SU-DHL-6 (cell line): ENCODE results near the gene FANCM.

ENCODE experiments used
- H2AFZ ChIP-seq: fragments of 200-600 bp; sonication (generic); 2 replicates; pipeline ENCODE4 v1.6.1; 2014; ENCODE audit warnings: low read depth, mild to moderate bottlenecking, moderate library complexity, mixed read lengths, antibody characterized with exemption, low read length; ENCODE audit not compliant: severe bottlenecking
- H3F3A ChIP-seq: fragments of 200-600 bp; shearing (Covaris generic); 2 replicates; pipeline ENCODE4 v1.6.0; 2016; ENCODE audit warnings: antibody characterized with exemption, mild to moderate bottlenecking; ENCODE audit not compliant: insufficient read depth
- H3K27ac ChIP-seq: fragments of 200-600 bp; sonication (generic); 2 replicates; pipeline ENCODE4 v1.5.1; 2016; ENCODE audit warnings: low read depth, mild to moderate bottlenecking, low read length, moderate library complexity, mixed read lengths
- H3K27me3 ChIP-seq: fragments of 200-600 bp; sonication (generic), shearing (Covaris generic); 2 replicates; pipeline ENCODE4 v1.6.0; 2014; ENCODE audit warnings: mild to moderate bottlenecking, low read length
- H3K36me3 ChIP-seq: fragments of 200-600 bp; sonication (generic); 2 replicates; pipeline ENCODE4 v1.6.1; 2014; ENCODE audit warnings: mild to moderate bottlenecking, low read length, mixed read lengths
- H3K4me2 ChIP-seq: fragments of 300-600, 200-600 bp; shearing (Covaris generic), sonication (generic); 2 replicates; pipeline ENCODE4 v1.6.0; 2014; ENCODE audit warnings: low read length, low read depth, mild to moderate bottlenecking; ENCODE audit not compliant: poor library complexity, severe bottlenecking
- H3K4me3 ChIP-seq: fragments of 200-600 bp; sonication (generic); 2 replicates; pipeline ENCODE4 v1.5.1; 2014; ENCODE audit warnings: antibody characterized with exemption, low read length, mild to moderate bottlenecking, mixed read lengths; ENCODE audit not compliant: insufficient read depth, poor library complexity, severe bottlenecking
- H3K79me2 ChIP-seq: fragments of 200-600 bp; sonication (generic); 2 replicates; pipeline ENCODE4 v1.6.1; 2014; ENCODE audit warnings: mild to moderate bottlenecking, low read length, moderate library complexity; ENCODE audit not compliant: insufficient read depth
- H3K9ac ChIP-seq: fragments of 200-600 bp; sonication (generic); 2 replicates; pipeline ENCODE4 v1.7.0; 2014; ENCODE audit warnings: mild to moderate bottlenecking, low read length
- H3K9me2 ChIP-seq: fragments of 200-600 bp; sonication (generic); replicated peaks from 2 replicates; pipeline ENCODE4 v1.6.1; 2014; ENCODE audit warnings: low read length; ENCODE audit not compliant: insufficient read depth
- H3K9me3 ChIP-seq: fragments of 200-600 bp; sonication (generic); 2 replicates; pipeline ENCODE4 v1.6.1; 2014; ENCODE audit warnings: low read length, mixed read lengths; ENCODE audit not compliant: insufficient read depth
- H4K20me1 ChIP-seq: fragments of 200-600 bp; sonication (generic); 2 replicates; pipeline ENCODE4 v1.6.1; 2014; ENCODE audit warnings: low read depth, mild to moderate bottlenecking, antibody characterized with exemption, low read length, moderate library complexity, mixed read lengths
- EZH2phosphoT487 ChIP-seq: fragments of 200-600 bp; sonication (generic), shearing (Covaris generic); conservative IDR thresholded peaks from 2 replicates; pipeline ENCODE4 v1.6.1; 2018; ENCODE audit warnings: mild to moderate bottlenecking, antibody characterized with exemption, low read length, moderate library complexity, mixed read lengths
- TF ChIP-seq, protein P1 (sequence below): fragments of 200-600 bp; sonication (generic); IDR thresholded peaks from one replicate; pipeline ENCODE4 v1.5.1; 2017; ENCODE audit warnings: antibody characterized with exemption, mild to moderate bottlenecking, low read length, moderate library complexity; ENCODE audit not compliant: insufficient read depth, poor library complexity, severe bottlenecking

FANCM gene

DNA sequence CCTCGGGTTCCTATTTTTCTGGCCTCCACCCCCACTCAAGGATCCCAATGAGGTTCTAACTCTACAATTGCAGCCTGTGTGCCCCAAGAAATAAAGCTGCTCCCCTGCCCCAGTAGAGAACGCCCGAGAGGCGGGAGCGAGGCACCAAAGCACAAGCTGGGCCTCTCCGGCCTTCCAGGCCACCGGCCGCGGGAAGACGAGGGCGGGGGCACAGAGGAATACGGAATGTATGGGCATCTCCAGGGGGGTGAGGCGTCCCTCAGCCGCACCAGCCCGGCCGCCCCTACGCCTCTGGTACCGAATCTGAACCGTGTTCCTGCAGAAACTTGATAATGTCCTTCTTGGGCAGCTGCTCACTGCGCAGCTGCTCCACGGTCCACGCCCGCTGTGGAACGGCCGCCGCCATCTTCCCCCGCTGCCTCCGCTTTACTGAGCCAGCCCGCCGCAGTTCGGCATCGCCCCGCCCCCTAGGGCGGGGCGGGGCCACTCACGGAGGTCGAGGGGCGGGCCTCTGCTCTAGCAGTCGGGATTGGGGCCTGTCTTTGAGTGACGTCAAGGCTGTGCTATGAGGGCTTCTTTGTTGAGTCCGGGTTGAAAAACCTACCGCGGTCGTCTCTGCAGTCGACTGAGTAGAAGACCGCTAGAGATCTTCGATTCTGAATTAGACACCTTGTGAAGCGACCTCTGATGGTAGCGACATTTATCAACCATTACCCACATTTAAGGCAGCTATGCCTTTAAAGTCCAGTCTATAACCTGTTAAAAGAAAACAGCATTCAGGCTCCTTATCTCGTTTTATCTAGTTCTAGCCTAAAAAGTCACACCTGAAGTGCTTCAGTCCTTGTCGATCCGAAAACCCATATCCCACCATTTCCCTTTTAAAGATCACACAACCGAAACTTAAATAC, 1.4 kb upstream of the FANCM start, which contains the start of gene FKBP3:
FKBP3 (minus strand) TSS at position 431 of the 908 bp plus-strand sequence; CDS start at position 406, 25 bp downstream.
- Histone ChIP-seq H3K27me3 (no peaks in the 10 kb centered on the region), H3F3A (peaks cover 18% of the 10 kb centered on the region), H3K36me3 (peaks cover 6% of the 10 kb centered on the region; the same call in 1 of the 2 replicates), H3K4me3 (peak within 1 kb of the TSS; percentile 77), H3K9me3 (no peaks in the 10 kb centered on the region), H3K27ac (peak within 1 kb of the TSS; percentile 82), H3K4me2 (peak within 1 kb of the TSS; percentile 99), H4K20me1 (0 out of 2 replicates have a peak, but pooled peaks cover 4% of the 10 kb centered on the region), H3K79me2 (peaks cover 59% of the 10 kb centered on the region), H3K9ac (peak within 1 kb of the TSS; percentile 71), H2AFZ (peak within 1 kb of the TSS; percentile 93), H3K9me2 (no peaks in the 10 kb centered on the region)
- TF ChIP-seq, protein P1, sequence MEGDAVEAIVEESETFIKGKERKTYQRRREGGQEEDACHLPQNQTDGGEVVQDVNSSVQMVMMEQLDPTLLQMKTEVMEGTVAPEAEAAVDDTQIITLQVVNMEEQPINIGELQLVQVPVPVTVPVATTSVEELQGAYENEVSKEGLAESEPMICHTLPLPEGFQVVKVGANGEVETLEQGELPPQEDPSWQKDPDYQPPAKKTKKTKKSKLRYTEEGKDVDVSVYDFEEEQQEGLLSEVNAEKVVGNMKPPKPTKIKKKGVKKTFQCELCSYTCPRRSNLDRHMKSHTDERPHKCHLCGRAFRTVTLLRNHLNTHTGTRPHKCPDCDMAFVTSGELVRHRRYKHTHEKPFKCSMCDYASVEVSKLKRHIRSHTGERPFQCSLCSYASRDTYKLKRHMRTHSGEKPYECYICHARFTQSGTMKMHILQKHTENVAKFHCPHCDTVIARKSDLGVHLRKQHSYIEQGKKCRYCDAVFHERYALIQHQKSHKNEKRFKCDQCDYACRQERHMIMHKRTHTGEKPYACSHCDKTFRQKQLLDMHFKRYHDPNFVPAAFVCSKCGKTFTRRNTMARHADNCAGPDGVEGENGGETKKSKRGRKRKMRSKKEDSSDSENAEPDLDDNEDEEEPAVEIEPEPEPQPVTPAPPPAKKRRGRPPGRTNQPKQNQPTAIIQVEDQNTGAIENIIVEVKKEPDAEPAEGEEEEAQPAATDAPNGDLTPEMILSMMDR, result peak; percentile 25
- no peak for TF ChIP-seq EZH2phosphoT487

DNA sequence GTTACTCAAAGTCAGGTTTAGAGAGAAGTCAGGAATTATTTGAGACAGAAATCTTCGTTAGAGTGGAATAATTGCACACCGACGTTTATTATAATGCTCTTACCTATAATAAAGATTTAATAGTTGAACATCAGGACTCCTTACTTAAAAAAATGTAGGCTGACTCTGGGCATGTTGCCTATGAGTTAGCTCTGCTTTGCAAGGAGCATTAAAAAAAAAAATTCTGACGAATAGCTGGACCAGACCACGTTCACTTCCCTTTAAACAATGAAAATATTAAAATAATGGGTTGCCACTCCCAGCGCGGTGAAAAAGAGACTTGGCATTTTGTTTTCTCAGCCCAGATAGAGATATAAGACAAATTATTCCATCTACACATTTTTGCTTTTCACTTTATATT, 574 bp upstream of the FANCM start:
- peak overlapping the region; percentile 99 for H3K4me2 ChIP-seq
- H3K9me3 ChIP-seq, result no peaks in the 10 kb centered on the region
- peak overlapping the region; percentile 76 for H3K4me3 ChIP-seq
- TF ChIP-seq, protein P1, result no peak
- peak overlapping the region; percentile 71 for H3K9ac ChIP-seq
- peaks cover 10% of the 10 kb centered on the region for H3F3A ChIP-seq
- H2AFZ ChIP-seq, result peak overlapping the region; percentile 93
- H3K79me2 ChIP-seq, result peaks cover 68% of the 10 kb centered on the region
- peak overlapping the region; percentile 82 for H3K27ac ChIP-seq
- no peaks in the 10 kb centered on the region for H3K9me2 ChIP-seq
- H3K36me3 ChIP-seq, result 0 out of 2 replicates have a peak, but pooled peaks cover 3% of the 10 kb centered on the region
- 0 out of 2 replicates have a peak, but pooled peaks cover 4% of the 10 kb centered on the region for H4K20me1 ChIP-seq
- H3K27me3 ChIP-seq, result no peaks in the 10 kb centered on the region

DNA sequence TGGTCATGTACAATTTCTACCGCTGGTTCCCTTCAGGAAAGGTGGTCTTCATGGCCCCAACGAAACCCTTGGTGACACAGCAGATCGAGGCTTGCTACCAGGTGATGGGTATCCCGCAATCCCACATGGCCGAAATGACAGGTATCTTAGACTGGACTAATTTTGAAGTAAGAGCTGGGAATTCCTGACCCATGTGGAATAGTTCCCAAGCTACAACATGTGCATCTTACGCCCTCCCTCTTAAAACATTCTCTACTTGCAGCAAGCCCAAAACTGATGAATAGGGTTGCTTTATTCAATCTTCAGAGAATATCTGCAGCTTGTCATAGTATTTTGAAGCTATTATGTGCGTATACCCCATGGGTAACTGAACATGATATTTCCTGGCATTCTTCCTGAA, 669 bp downstream of the FANCM start:
- Histone ChIP-seq H3K9ac (peak overlapping the region; percentile 71), H3K27me3 (no peaks in the 10 kb centered on the region), H3F3A (peaks cover 10% of the 10 kb centered on the region), H3K9me3 (no peaks in the 10 kb centered on the region), H3K36me3 (0 out of 2 replicates have a peak, but pooled peaks cover 3% of the 10 kb centered on the region), H3K4me2 (peak overlapping the region; percentile 99), H2AFZ (no peak overlapping the region), H3K27ac (peak overlapping the region; percentile 82), H3K79me2 (peaks cover 78% of the 10 kb centered on the region), H3K4me3 (peak overlapping the region; percentile 76), H4K20me1 (0 out of 2 replicates have a peak, but pooled peaks cover 4% of the 10 kb centered on the region), H3K9me2 (no peaks in the 10 kb centered on the region)
- no peak for TF ChIP-seq EZH2phosphoT487
- TF ChIP-seq, protein P1, result no peak
